HepG2 (cell line): ENCODE measurements around the gene RPS25. TPM values are rescaled to one million over a fixed set of nuclear protein-coding genes. Genes with fewer than 3 reads are reported as not detected.
"Not testable (repeated sequence)": the region's sequence is repeated elsewhere in the genome, so short reads cannot be mapped to it uniquely, and the experiment has no call there.

ENCODE experiments used
- ATAC-seq: fragments of 200-7000 bp; cut with Tn5 transposase; 3 replicates; pipeline ENCODE4 v1.9.1; 2020; ENCODE audit warnings: mild to moderate bottlenecking, moderate library complexity
- BruUV-seq: library from RNA; stranded (reverse); fragments of 400-500 nt; replicated peaks from 2 replicates; lab custom pipeline; 2021; lab: Mats Ljungman, UMichigan
- CTCF ChIA-PET: fragments of 300-600 bp; formaldehyde crosslinking; extraction: SDS; loops from one replicate; lab custom pipeline; 2021; ENCODE audit warnings: low total read pairs, inconsistent platforms, low intra/inter-chr PET ratio; lab: Yijun Ruan, JAX
- POLR2A ChIA-PET: fragments of 350-600 bp; sonication (Branson Sonifier 250); formaldehyde crosslinking; loops from one replicate; lab custom pipeline; 2020; ENCODE audit warnings: antibody characterized with exemption, inconsistent platforms; lab: Yijun Ruan, JAX
- DNase-seq: peaks from one replicate; pipeline ENCODE4 v3.0.0-alpha.2; 2015; ENCODE audit warnings: low spot score
- FAIRE-seq: peaks from 3 replicates; lab custom pipeline; 2011; peaks lifted over from hg19 to GRCh38; lab: Jason Lieb, UNC
- H2AFZ ChIP-seq: one replicate; pipeline ENCODE4 v1.6.1; 2011; ENCODE audit warnings: low read length, inconsistent platforms
- H3K27ac ChIP-seq: fragments of 300-600 bp; 3 replicates; pipeline ENCODE4 v1.8.0; 2011; ENCODE audit warnings: mixed run types, mild to moderate bottlenecking, mixed read lengths, low read length, inconsistent platforms; ENCODE audit not compliant: insufficient read depth; ENCODE audit errors: extremely low read length
- H3K27me3 ChIP-seq, 2 experiments: fragments of 200-600 bp in 1 of 2; 2 replicates in 1 of 2; 3 replicates in 1 of 2; pipeline versions ENCODE4 v1.6.0 to v1.8.0; 2011; ENCODE audit warnings: low read length in 2 of 2, mild to moderate bottlenecking in 2 of 2, moderate library complexity in 2 of 2, inconsistent platforms in 1 of 2; ENCODE audit not compliant: insufficient read depth in 2 of 2, control insufficient read depth in 1 of 2
- H3K36me3 ChIP-seq, 2 experiments: fragments of 200-600 bp in 1 of 2; replicated peaks in 1 of 2; 2 replicates in 1 of 2; 3 replicates in 1 of 2; pipeline versions ENCODE4 v1.5.1 to v1.8.0; 2011; ENCODE audit warnings: low read length in 2 of 2, inconsistent platforms in 1 of 2; ENCODE audit not compliant: insufficient read depth in 2 of 2, control insufficient read depth in 1 of 2
- H3K4me1 ChIP-seq: 2 replicates; pipeline ENCODE4 v1.5.1; 2012; ENCODE audit warnings: low read length, inconsistent platforms; ENCODE audit not compliant: insufficient read depth
- H3K4me2 ChIP-seq: 2 replicates; pipeline ENCODE4 v1.6.0; 2011; ENCODE audit warnings: low read depth, low read length, inconsistent platforms
- H3K4me3 ChIP-seq, 3 experiments: fragments of 200-600 bp in 1 of 3; sonication (generic), shearing (Covaris generic) in 1 of 3; replicated peaks in 1 of 3; 2 replicates each; pipeline ENCODE4 v1.5.1; 2011 to 2016; ENCODE audit warnings: low read length in 3 of 3, inconsistent platforms in 2 of 3, low read depth in 2 of 3, mild to moderate bottlenecking in 2 of 3, control low read depth in 1 of 3, mixed read lengths in 1 of 3; ENCODE audit not compliant: insufficient read depth in 1 of 3
- H3K79me2 ChIP-seq: one replicate; pipeline ENCODE4 v1.6.1; 2011; ENCODE audit warnings: low read length, inconsistent platforms; ENCODE audit not compliant: insufficient read depth
- H3K9ac ChIP-seq: 2 replicates; pipeline ENCODE4 v1.6.0; 2011; ENCODE audit warnings: mild to moderate bottlenecking, low read depth, low read length, inconsistent platforms; ENCODE audit not compliant: insufficient read depth
- H3K9me3 ChIP-seq: 2 replicates; pipeline ENCODE4 v1.5.1; 2012; ENCODE audit warnings: mild to moderate bottlenecking, low read length
- H4K20me1 ChIP-seq: 2 replicates; pipeline ENCODE4 v1.6.0; 2011; ENCODE audit warnings: inconsistent platforms, mild to moderate bottlenecking, low read length, moderate library complexity; ENCODE audit not compliant: insufficient read depth
- EHMT2 ChIP-seq: fragments of 200-600 bp; sonication (generic); IDR thresholded peaks from 2 replicates; pipeline ENCODE4 v1.7.0; 2017; ENCODE audit warnings: antibody characterized with exemption, low read depth, low read length, borderline replicate concordance
- SP5 ChIP-seq: IDR thresholded peaks from 2 replicates; pipeline ENCODE4 v1.6.1; 2016; ENCODE audit warnings: low read depth, borderline replicate concordance
- TBP ChIP-seq: sonication (generic); formaldehyde crosslinking; IDR thresholded peaks from 2 replicates; pipeline ENCODE4 v1.5.0; 2020; ENCODE audit warnings: missing genetic modification reagents
- TBX2 ChIP-seq: sonication (generic); formaldehyde crosslinking; IDR thresholded peaks from 2 replicates; pipeline ENCODE4 v1.5.0; 2020; ENCODE audit warnings: missing genetic modification reagents, mild to moderate bottlenecking, borderline replicate concordance
- ZFP36 ChIP-seq: fragments of 150-350 bp; IDR thresholded peaks from 2 replicates; pipeline ENCODE4 v1.6.1; 2018; ENCODE audit warnings: borderline replicate concordance, low read length, low read depth; ENCODE audit not compliant: partially characterized antibody
- ZKSCAN1 ChIP-seq: fragments of 150-350 bp; IDR thresholded peaks from 2 replicates; pipeline ENCODE4 v1.6.1; 2014; ENCODE audit warnings: low read length
- ZMYM4 ChIP-seq: sonication (generic); formaldehyde crosslinking; IDR thresholded peaks from 2 replicates; pipeline ENCODE4 v1.8.1; 2023; ENCODE audit warnings: mild to moderate bottlenecking, missing genetic modification reagents
- ZNF75D ChIP-seq: sonication (generic); formaldehyde crosslinking; IDR thresholded peaks from 2 replicates; pipeline ENCODE4 v1.8.1; 2023; ENCODE audit warnings: missing genetic modification reagents, mild to moderate bottlenecking, borderline replicate concordance
- ZSCAN20 ChIP-seq: sonication (generic); formaldehyde crosslinking; IDR thresholded peaks from 2 replicates; pipeline ENCODE4 v1.4.0; 2020; ENCODE audit warnings: missing genetic modification reagents, mild to moderate bottlenecking, borderline replicate concordance
- WGBS: methylation state at CpG from one replicate; pipeline ENCODE4 v1.1.6; 2017; ENCODE audit warnings: low lambda C conversion rate; 5-methylcytosine and 5-hydroxymethylcytosine counted together
- in situ Hi-C: cut with HindIII; loops from 2 replicates; pipeline ENCODE4 v1.10.0; 2017; ENCODE audit warnings: low pct_unique_long_range_greater_than_20kb; ENCODE audit not compliant: extremely low pct_ligation_motif_present
- intact Hi-C: fragments of 100-400 bp; cut with micrococcal nuclease; formaldehyde crosslinking; loops from one replicate; pipeline ENCODE4 v1.10.0; 2022; ENCODE audit not compliant: unreplicated experiment
- polyA plus RNA-seq, 8 experiments: library from polyadenylated mRNA; depleted of rRNA in 3 of 8; stranded (reverse) in 7 of 8; unstranded in 1 of 8; fragments of >200 nt; fragmentation: Illumina TruSeq in 4 of 8; extraction: Trizol in 4 of 8; gene quantifications; 2 replicates each; pipeline versions ENCODE4 v1.2.1 to v1.2.3, GENCODE V29; 2011 to 2016; ENCODE audit warnings: low read depth in 4 of 8, missing spikeins in 1 of 8, mixed read lengths in 1 of 8; ENCODE audit not compliant: insufficient read depth in 1 of 8
- total RNA-seq, 5 experiments: library from RNA; depleted of rRNA; stranded (reverse); fragments of >200 nt; fragmentation: Illumina TruSeq; extraction: Trizol; gene quantifications; 2 replicates each; pipeline ENCODE4 v1.2.3, GENCODE V29; 2016; ENCODE audit warnings: low read depth in 1 of 5
- TF ChIP-seq, protein P1 (sequence below): sonication (generic); formaldehyde crosslinking; IDR thresholded peaks from 2 replicates; pipeline ENCODE4 v1.5.1; 2020; ENCODE audit warnings: missing genetic modification reagents, mild to moderate bottlenecking, borderline replicate concordance
- TF ChIP-seq, protein P2 (sequence below): sonication (generic); formaldehyde crosslinking; IDR thresholded peaks from 2 replicates; pipeline ENCODE4 v1.8.0; 2022; ENCODE audit warnings: mild to moderate bottlenecking, missing genetic modification reagents, moderate library complexity
- TF ChIP-seq, protein P3 (sequence below): sonication (generic); formaldehyde crosslinking; IDR thresholded peaks from 2 replicates; pipeline ENCODE4 v1.4.0; 2020; ENCODE audit warnings: missing genetic modification reagents; ENCODE audit errors: not compliant biosample characterization

RPS25 gene
- total and polyA plus RNA-seq, 2 of the 13 experiments (the other 11 are each of a cell fraction or from before 2014, with no cell fraction given): 839 to 1,415 TPM

DNA sequence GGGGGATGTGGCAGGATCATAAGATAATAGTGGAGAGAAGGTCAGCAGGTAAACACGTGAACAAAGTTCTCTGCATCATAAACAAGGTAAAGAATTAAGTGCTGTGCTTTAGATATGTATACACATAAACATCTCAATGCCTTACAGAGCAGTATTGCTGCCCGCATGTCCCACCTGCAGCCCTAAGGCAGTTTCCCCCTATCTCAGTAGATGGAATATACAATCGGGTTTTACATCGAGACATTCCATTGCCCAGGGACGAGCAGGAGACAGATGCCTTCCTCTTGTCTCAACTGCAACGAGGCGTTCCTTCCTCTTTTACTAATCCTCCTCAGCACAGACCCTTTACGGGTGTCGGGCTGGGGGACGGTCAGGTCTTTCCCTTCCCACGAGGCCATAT is 21.3 kb upstream of the RPS25 start:
- H3K9me3 ChIP-seq, POLR2A ChIA-PET, FAIRE-seq, ATAC-seq, H2AFZ ChIP-seq, H3K27ac ChIP-seq, H4K20me1 ChIP-seq, H3K4me3 ChIP-seq, intact Hi-C loops, H3K27me3 ChIP-seq, CTCF ChIA-PET, H3K36me3 ChIP-seq, H3K9ac ChIP-seq, H3K79me2 ChIP-seq, in situ Hi-C loops, DNase-seq, BruUV-seq: not testable (repeated sequence)
- Histone ChIP-seq H3K4me1 (peaks cover 16% of the 10 kb centered on the region; the same call in 1 of the 2 replicates), H3K4me2 (0 out of 2 replicates have a peak overlapping the region, but pooled peaks have one; percentile 7)
- WGBS: 26% methylated on average over 4 of the region's 11 CpGs

DNA sequence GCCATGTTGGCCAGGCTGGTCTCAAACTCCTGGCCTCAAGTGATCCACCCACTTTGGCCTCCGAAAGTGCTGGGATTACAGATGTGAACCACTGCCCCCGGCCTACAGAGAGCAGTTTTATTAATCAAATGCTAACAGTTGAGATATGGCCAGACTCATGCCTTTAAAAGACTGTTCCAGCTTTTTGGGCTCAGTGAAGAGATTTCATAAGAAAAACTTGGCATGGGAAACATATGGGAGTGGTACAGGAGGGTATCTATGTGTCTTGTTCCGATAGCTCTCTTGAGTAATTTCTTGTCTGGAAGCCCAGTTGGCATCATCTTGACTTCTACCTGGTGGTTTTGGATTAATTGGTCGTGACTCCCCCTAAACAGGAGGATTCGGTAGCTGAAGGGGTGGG is 20.7 kb upstream of the RPS25 start:
- CTCF ChIA-PET: no interaction called here
- 34% methylated on average over 5 of the region's 5 CpGs for WGBS
- Histone ChIP-seq H3K27ac (no peak overlapping the region), H3K4me1 (peaks cover 16% of the 10 kb centered on the region; the same call in 1 of the 2 replicates), H3K4me2 (0 out of 2 replicates have a peak overlapping the region, but pooled peaks have one; percentile 1), H3K9me3 (no peaks in the 10 kb centered on the region), H3K9ac (no peak overlapping the region), H2AFZ (no peak overlapping the region), H3K79me2 (no peaks in the 10 kb centered on the region), H3K27me3 (no peaks in the 10 kb centered on the region; a peak in 1 of 5 replicates), H4K20me1 (no peaks in the 10 kb centered on the region), H3K36me3 (no peaks in the 10 kb centered on the region), H3K4me3 (no peak overlapping the region)
- BruUV-seq: no TSS peak
- POLR2A ChIA-PET: no interaction called here
- FAIRE-seq (no peak), ATAC-seq (no peak), DNase-seq (no peak)
- in situ Hi-C loops (no loop called here), intact Hi-C loops (no loop called here)
- TF ChIP-seq TBP (CRISPR knock-in tag) (no peak), SP5 (CRISPR knock-in tag) (no peak), ZSCAN20 (CRISPR knock-in tag) (no peak), ZKSCAN1 (no peak), EHMT2 (no peak), TBX2 (CRISPR knock-in tag) (no peak), ZFP36 (no peak), ZNF75D (CRISPR knock-in tag) (no peak), ZMYM4 (CRISPR knock-in tag) (no peak)
- TF ChIP-seq, protein P1, sequence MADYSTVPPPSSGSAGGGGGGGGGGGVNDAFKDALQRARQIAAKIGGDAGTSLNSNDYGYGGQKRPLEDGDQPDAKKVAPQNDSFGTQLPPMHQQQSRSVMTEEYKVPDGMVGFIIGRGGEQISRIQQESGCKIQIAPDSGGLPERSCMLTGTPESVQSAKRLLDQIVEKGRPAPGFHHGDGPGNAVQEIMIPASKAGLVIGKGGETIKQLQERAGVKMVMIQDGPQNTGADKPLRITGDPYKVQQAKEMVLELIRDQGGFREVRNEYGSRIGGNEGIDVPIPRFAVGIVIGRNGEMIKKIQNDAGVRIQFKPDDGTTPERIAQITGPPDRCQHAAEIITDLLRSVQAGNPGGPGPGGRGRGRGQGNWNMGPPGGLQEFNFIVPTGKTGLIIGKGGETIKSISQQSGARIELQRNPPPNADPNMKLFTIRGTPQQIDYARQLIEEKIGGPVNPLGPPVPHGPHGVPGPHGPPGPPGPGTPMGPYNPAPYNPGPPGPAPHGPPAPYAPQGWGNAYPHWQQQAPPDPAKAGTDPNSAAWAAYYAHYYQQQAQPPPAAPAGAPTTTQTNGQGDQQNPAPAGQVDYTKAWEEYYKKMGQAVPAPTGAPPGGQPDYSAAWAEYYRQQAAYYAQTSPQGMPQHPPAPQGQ (CRISPR knock-in tag): no peak
- TF ChIP-seq, protein P2, sequence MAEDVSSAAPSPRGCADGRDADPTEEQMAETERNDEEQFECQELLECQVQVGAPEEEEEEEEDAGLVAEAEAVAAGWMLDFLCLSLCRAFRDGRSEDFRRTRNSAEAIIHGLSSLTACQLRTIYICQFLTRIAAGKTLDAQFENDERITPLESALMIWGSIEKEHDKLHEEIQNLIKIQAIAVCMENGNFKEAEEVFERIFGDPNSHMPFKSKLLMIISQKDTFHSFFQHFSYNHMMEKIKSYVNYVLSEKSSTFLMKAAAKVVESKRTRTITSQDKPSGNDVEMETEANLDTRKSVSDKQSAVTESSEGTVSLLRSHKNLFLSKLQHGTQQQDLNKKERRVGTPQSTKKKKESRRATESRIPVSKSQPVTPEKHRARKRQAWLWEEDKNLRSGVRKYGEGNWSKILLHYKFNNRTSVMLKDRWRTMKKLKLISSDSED (CRISPR knock-in tag): no peak
- TF ChIP-seq, protein P3, sequence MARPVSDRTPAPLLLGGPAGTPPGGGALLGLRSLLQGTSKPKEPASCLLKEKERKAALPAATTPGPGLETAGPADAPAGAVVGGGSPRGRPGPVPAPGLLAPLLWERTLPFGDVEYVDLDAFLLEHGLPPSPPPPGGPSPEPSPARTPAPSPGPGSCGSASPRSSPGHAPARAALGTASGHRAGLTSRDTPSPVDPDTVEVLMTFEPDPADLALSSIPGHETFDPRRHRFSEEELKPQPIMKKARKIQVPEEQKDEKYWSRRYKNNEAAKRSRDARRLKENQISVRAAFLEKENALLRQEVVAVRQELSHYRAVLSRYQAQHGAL (CRISPR knock-in tag): no peak
